Mucosa of descending colon (tissue), 3 donors: ENCODE data around the gene SEMA3C. TPM values are rescaled to one million over a fixed set of nuclear protein-coding genes. Genes with fewer than 3 reads are reported as not detected.
A peak's percentile ranks its signal among the peaks of the same experiment; 100 is the strongest.

Experiments used
- ATAC-seq: fragments of 200-7000 bp; cut with Tn5 transposase; one replicate; pipeline ENCODE4 v1.9.1; 2020; ENCODE audit warnings: mild to moderate bottlenecking, moderate library complexity
- DNase-seq, 3 donors: peaks; one replicate each; pipeline ENCODE4 v3.0.0-alpha.2; 2020
- H3K36me3 ChIP-seq: fragments of 200-600 bp; one replicate; pipeline ENCODE4 v1.8.0; 2021; ENCODE audit warnings: low read depth, mild to moderate bottlenecking
- H3K4me1 ChIP-seq: fragments of 200-600 bp; one replicate; pipeline ENCODE4 v1.8.0; 2021; ENCODE audit warnings: low read depth, mild to moderate bottlenecking
- H3K4me3 ChIP-seq: fragments of 200-600 bp; one replicate; pipeline ENCODE4 v1.8.0; 2021; ENCODE audit warnings: mild to moderate bottlenecking
- H3K9me3 ChIP-seq: fragments of 200-600 bp; one replicate; pipeline ENCODE4 v1.8.0; 2021; ENCODE audit warnings: mild to moderate bottlenecking
- CTCF ChIP-seq: fragments of 200-600 bp; IDR thresholded peaks from one replicate; pipeline ENCODE4 v1.8.0; 2022; ENCODE audit warnings: antibody characterized with exemption, mild to moderate bottlenecking
- intact Hi-C, 2 donors: fragments of 100-400 bp; cut with DNase I in 1 of 2; cut with micrococcal nuclease in 1 of 2; formaldehyde crosslinking; loops; one replicate each; pipeline versions ENCODE4 v1.11.0 to v1.11.1; 2022; cut with DNase I, micrococcal nuclease
- total RNA-seq, 3 donors: library from RNA; stranded (reverse); fragmentation: NEBNext Ultra II Directional in 2 of 3; extraction: Animal tissue kit (Norgen Biotek cat#: 25700) in 2 of 3; gene quantifications; one replicate each; pipeline versions ENCODE4 v1.2.1 to v1.2.4, GENCODE V29; 2021 to 2023
- donor health status: DM: no; HTN: no; CAD: no; lungs with moderate emphysema.
- donor health status: DM: no; HTN: no; CAD: no.
- donor health status: DM: no; HTN: yes; CAD: no.

SEMA3C gene
- total RNA-seq, 3 donors from 2014 or later = 72.4 to 150 (median 83.7) TPM

- no peak for DNase-seq
- no peaks in the 10 kb centered on the region for H3K36me3 ChIP-seq
- H3K4me1 ChIP-seq = no peaks in the 10 kb centered on the region
- intact Hi-C loops = loop anchor here (5.0 kb wide), 2 partner anchors 758 to 773 kb away; no protein-coding TSS in a partner anchor
- H3K9me3 ChIP-seq = no peaks in the 10 kb centered on the region
- peak; percentile 14 for TF ChIP-seq CTCF
- peak; percentile 51 for ATAC-seq
- no peak overlapping the region for H3K4me3 ChIP-seq
Measured at GRCh38 chr7:80699045-80699638, 219.7 kb downstream of the SEMA3C start.
